ENCODE measurements around the gene PGA5.
"Not testable (repeated sequence)": the region's sequence is repeated elsewhere in the genome, so short reads cannot be mapped to it uniquely, and the experiment has no call there.

GRCh38 chr11:61249201-61249600 is 8.2 kb downstream of the PGA5 start:
- not testable (repeated sequence) for TF ChIP-seq CTCF (IDR thresholded peaks at IDR 0.05; ENCODE audit: borderline replicate concordance, extremely low read depth, low read length, poor library complexity, severe bottlenecking); EZH2 (IDR thresholded peaks at IDR 0.05; ENCODE audit: borderline replicate concordance, low read depth, low read length, severe bottlenecking)

All from DND-41 (cell line).